GOT3 (cell line): ENCODE measurements around the gene MYBPH.

ENCODE experiments used
- DNase-seq: peaks from one replicate; lab custom pipeline; 2025; ENCODE audit warnings: mixed read lengths; lab: John Stamatoyannopoulos, UW

The MYBPH gene

DNA sequence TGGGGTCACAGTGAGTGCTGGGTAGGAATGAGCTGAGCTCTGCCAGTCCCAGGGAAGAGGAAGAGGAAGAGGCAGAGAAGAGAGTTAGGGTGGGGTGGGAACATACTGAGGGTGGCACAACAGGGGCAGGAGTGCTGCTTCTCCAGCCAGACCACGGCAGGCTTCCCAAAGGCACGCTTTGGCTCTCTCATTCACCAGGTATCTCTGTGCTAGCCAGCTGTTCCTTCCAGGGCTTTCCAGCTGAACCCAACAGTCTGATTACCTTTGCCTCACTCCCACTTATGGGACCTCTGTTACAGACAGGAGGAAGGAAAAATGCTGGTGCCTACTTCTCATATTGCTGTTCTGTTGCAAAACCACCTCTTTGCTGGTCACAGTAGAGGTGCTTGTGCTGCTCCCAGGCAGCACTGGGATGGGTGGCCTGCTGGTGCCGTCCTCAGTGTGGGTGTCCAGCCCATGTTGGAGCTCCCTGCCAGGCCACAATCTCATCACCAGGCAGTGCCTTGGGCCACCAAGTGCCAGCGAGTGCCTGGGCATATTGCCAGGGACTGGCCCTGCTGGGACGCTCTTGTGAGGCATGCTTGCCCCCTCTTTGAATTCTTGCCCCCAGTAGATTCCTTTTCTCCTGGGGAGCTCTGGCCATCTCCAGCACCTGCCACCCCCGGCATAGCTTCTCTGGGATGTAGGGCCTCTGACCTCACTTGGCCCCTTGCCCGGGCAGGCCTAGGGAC lies 46.0 kb downstream of the MYBPH start:
- DNase-seq: no peak

- no peak for DNase-seq
Measured at GRCh38 chr1:203128716-203129500, 46.7 kb downstream of the MYBPH start.

DNA sequence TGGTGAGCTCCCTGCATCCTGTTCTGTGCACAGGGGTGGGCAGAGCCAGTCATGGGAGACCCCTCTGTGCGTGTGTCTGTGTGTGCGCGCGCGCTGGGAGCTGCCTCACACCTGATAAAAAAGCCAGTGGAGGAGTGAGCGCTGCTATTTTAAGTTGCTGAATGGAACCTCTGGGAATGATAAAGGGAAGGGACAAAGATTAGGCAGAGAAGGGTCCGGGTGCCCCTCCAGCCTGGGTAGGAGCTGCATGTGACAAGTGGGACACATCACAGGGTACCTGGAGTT lies 47.3 kb downstream of the MYBPH start:
- no peak for DNase-seq

DNA sequence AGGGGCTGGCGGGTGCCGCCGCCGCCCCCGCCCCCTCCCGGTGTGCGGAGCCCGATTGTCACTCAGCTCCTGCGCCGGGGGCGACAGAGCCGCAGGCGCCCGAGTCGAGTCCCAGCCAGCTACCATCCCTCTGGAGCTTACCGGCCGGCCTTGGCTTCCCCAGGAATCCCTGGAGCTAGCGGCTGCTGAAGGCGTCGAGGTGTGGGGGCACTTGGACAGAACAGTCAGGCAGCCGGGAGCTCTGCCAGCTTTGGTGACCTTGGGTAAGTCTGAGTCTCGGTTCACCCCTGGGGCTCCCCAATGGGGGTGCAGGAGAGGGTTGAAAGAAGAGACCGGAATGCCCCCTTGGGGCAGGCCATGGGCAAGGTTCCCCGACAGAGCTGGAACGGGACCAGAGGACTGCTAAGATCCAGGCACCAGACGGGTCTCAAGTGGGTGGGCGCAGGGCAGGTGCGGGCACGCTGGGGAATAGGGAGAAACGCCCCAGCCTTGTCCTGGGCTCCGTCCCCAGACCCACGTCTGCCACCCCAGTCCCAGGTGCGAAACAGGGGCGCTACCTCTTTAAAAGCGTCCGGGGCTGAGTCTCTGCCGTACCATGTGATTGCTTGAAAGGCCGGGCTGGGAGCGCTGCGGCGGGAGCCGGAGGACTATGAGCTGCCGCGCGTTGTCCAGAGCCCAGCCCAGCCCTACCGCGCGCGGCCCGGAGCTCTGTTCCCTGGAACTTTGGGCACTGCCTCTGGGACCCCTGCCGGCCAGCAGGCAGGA lies 47.8 kb downstream of the MYBPH start, which contains the start of gene ADORA1:
Gene ADORA1 (plus strand): TSS at position 61 of the 765 bp plus-strand sequence. CDS start 1,116 bp downstream, outside the sequence.
- no peak for DNase-seq

GRCh38 chr1:203126866-203127665 lies 48.6 kb downstream of the MYBPH start:
- no peak for DNase-seq

DNA sequence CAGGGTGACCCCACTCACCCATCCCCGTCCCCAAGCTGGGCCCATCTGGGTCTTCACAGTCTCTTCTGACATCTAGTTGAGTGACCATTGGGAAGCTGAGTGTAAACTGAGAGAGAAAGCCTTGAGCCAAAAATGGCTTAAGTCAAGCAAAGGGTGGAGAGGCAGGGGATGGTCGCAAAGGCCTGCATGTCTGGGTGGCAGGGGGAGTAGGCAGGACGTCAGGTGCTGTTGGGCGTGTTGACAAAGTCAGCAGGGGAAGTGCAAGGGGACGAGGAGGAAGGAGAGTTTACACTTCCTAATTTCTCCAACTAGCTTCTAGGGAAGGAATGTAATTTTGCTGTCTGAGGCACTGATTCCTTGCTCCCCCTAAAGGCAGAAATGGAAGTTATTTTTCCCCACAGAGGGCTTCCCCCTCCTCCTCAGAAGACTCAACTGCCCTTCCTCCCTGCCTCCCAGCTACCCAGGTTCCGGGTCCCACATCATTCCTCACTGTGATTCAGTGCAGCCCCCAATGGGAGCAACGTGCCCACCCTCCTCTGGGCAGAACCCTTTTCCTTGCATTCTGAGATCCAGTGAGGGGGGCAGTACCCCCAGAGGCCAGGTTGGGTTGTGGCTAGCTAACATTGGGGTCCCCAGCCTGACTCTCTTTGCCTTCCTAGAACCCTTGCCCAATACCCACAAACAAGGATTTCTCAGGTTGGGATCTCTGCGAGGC lies 49.3 kb downstream of the MYBPH start:
- no peak for DNase-seq

DNA sequence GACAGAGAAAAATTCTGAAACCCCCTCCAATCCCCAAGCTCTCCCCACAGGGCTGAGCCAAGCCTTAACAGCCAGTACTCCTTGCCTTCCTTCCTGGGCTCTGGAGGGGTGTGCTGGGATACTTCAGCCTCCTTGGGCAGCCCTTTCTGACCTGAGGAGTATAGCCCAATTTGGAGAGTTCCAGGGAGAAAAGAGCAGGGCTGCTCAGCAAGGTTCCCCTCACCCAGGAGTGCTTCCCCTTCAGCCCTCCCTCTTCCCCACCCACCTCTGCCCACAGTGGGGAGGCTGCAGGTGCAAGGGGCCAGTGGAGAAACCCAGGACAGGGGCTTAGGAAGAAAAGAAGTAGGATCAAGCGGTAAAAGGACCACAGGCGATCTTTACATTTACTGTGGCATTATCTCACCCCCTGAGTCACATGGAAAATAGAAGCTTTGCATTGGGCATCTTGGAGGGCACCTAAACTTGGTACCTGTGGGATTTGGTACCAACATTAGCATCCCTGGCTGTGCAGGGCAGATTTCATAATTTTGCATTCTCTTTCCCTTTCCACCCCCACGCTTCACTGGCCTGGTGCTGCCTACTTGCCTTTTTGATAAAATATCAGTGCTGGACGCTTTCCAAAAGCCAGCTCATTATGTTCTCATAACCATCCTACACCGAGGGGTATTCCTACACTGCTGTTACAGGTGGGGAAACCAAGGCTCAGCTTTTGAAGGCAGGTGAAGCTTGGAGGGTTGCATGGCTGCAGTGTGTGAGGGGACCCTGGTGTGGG lies 50.9 kb downstream of the MYBPH start:
- no peak for DNase-seq

- no peak for DNase-seq
Measured at GRCh38 chr1:203124011-203124410, 51.6 kb downstream of the MYBPH start.

DNA sequence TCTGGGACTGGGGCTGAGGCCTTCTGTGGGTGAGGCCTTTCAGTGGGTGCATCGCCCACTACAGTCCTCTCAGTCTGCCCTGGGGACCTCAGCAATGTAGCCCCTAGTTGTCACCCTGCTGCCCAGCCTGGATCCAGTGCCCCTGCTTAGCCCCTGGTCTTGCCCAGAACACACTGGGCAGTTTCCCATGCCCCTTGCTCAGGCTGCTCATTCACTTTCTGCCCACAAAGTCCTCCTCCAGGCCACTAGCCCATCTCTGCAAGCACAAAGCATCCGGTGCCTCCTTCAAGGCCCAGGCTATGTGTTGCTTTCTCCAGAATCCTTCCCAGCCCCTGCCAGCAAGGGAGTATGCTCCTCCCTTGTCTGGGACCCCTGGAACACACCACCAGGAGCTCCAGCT lies 53.5 kb downstream of the MYBPH start:
- no peak for DNase-seq

DNA sequence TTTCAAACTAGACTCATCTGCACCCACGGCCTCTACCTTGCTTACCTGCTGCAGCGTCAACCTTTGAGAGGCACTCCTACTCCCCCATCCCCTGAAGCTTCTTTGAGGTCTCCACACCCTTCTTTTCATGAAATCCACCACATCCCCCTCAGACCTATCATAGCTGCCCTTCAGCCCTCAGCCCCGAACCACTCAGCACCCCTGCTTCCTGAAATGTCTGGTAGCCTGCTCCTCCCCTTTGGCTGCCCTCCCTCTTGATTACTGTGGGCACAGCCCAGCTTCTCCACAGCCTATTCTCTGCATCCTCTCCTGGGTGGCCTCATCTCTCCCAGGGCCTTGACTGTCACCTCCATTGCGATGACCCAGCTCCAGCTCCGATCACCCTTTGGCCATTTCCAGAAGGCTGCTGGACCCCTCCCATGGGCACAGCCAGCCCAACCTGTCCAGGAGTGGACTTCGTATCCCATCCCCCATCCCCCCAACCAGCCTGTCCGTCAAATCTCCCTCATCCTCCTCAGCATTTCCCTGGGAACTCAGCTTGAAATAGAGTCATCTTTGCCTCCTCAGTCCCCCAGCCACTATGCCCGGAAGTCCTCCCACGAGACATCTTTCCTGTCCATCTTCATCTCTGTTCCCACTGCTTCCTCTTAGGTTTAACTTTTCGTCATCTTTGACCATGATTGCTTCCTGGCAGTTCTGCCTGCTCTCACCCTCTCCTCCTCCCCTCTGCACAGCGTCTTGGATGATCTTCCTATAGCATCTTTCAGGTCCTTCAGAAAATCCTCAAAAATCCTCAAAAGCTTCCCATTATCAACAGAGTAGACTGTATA lies 54.2 kb downstream of the MYBPH start:
- no peak for DNase-seq

GRCh38 chr1:203120325-203121153 lies 55.1 kb downstream of the MYBPH start:
- no peak for DNase-seq
